PC-9 (cell line): ENCODE results near the gene PSMB3. TPM values are rescaled to one million over a fixed set of nuclear protein-coding genes. Genes with fewer than 3 reads are reported as not detected.

Experiments
- BruUV-seq: library from RNA; stranded (reverse); fragments of 400-500 nt; replicated peaks from 2 replicates; lab custom pipeline; 2021; lab: Mats Ljungman, UMichigan
- CTCF ChIA-PET: fragments of 300-600 bp; sonication (Branson Sonifier 250); formaldehyde crosslinking; loops from one replicate; lab custom pipeline; 2022; ENCODE audit warnings: antibody characterized with exemption; lab: Charles Lee
- POLR2A ChIA-PET: fragments of 300-600 bp; sonication (Branson Sonifier 250); formaldehyde crosslinking; loops from one replicate; lab custom pipeline; 2022; ENCODE audit warnings: antibody characterized with exemption; ENCODE audit not compliant: unreplicated experiment; lab: Charles Lee
- DNase-seq, 2 experiments: peaks; one replicate each; pipeline versions ENCODE4 v3.0.0 to v3.0.0-alpha.2; 2015 to 2022; ENCODE audit warnings: mixed read lengths in 1 of 2
- H2AFZ ChIP-seq: fragments of 200-600 bp; sonication (generic); 2 replicates; pipeline ENCODE4 v1.8.1; 2017; ENCODE audit warnings: antibody characterized with exemption
- H3F3A ChIP-seq: fragments of 200-600 bp; sonication (generic); 2 replicates; pipeline ENCODE4 v1.8.1; 2017; ENCODE audit warnings: antibody characterized with exemption, mild to moderate bottlenecking, low read depth; ENCODE audit not compliant: insufficient read depth
- H3K27ac ChIP-seq: fragments of 200-600 bp; sonication (generic); 2 replicates; pipeline ENCODE4 v1.6.1; 2016; ENCODE audit warnings: mixed run types
- H3K27me3 ChIP-seq: fragments of 200-600 bp; sonication (generic); 2 replicates; pipeline ENCODE4 v1.6.1; 2016; ENCODE audit warnings: low read depth, mixed run types; ENCODE audit not compliant: insufficient read depth
- H3K36me3 ChIP-seq: fragments of 200-600 bp; sonication (generic); 2 replicates; pipeline ENCODE4 v1.6.1; 2016; ENCODE audit warnings: low read depth, mixed run types
- H3K4me1 ChIP-seq: fragments of 200-600 bp; sonication (generic); replicated peaks from 2 replicates; pipeline ENCODE4 v1.6.1; 2016; ENCODE audit warnings: mixed run types; ENCODE audit not compliant: insufficient read depth
- H3K4me2 ChIP-seq: fragments of 200-600 bp; sonication (generic); 2 replicates; pipeline ENCODE4 v1.6.1; 2017; ENCODE audit warnings: mixed run types
- H3K4me3 ChIP-seq: fragments of 200-600 bp; sonication (generic); 2 replicates; pipeline ENCODE4 v1.6.1; 2016; ENCODE audit warnings: mixed run types
- H3K79me2 ChIP-seq: fragments of 200-600 bp; sonication (generic); 2 replicates; pipeline ENCODE4 v1.6.1; 2017; ENCODE audit warnings: low read depth, mixed run types
- H3K9me2 ChIP-seq: fragments of 200-600 bp; sonication (generic); 2 replicates; pipeline ENCODE4 v1.8.1; 2017; ENCODE audit warnings: mild to moderate bottlenecking; ENCODE audit not compliant: insufficient read depth
- H3K9me3 ChIP-seq: fragments of 200-600 bp; sonication (generic); 2 replicates; pipeline ENCODE4 v1.8.1; 2016; ENCODE audit warnings: low read depth; ENCODE audit not compliant: insufficient read depth
- H4K20me1 ChIP-seq: fragments of 200-600 bp; sonication (generic); 2 replicates; pipeline ENCODE4 v1.8.1; 2017; ENCODE audit not compliant: insufficient read depth
- EZH2 ChIP-seq: fragments of 200-600 bp; sonication (generic); IDR thresholded peaks from 2 replicates; pipeline ENCODE4 v1.8.0; 2017; ENCODE audit warnings: antibody characterized with exemption, low read depth
- intact Hi-C: fragments of 100-400 bp; cut with micrococcal nuclease; formaldehyde crosslinking; loops from one replicate; pipeline ENCODE4 v1.10.0; 2022; ENCODE audit not compliant: unreplicated experiment
- total RNA-seq: library from RNA; stranded (reverse); gene quantifications from 2 replicates; pipeline ENCODE4 v1.2.3, GENCODE V29; 2021
- TF ChIP-seq, protein P1 (sequence below): fragments of 200-600 bp; sonication (generic); conservative IDR thresholded peaks from 2 replicates; pipeline ENCODE4 v1.6.1; 2017; ENCODE audit warnings: mixed run types, antibody characterized with exemption, mild to moderate bottlenecking, moderate library complexity

PSMB3 gene
- total RNA-seq, 1 experiment from 2014 or later, result 262 TPM

DNA sequence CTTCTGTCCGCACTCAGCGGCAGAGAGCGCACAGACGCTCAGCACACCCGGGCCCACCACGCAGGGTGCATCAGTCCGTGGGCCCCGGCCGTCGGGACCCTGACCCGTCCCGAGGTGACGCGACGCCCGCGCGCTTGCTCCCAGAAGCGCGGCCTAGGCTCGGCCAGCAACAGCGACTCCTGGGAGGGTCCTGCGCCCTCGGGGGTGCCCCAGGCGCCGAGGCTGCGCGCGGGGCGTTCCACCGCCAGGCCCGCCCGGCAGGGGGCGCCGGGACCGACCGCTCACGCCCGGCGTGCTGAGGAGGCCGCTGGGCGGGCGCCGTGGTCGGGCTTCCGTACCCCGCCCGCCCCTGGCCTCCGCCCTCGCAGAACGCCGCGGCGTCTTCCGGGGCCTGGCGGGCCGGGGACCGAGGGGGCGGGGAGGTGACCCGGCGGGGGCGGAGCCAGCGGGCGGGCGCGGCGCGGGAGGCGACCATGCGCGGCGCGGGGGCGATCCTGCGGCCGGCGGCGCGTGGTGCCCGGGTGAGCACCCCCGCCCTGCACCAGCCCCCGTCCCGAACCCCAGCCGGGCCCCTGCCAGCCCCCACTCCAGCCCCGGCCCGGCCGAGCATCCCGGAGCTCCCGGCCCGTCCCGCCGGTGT, 22.5 kb upstream of the PSMB3 start, which contains the start of gene CISD3:
CISD3 (plus strand) TSS at position 456 of the 640 bp plus-strand sequence; CDS start at position 474, 18 bp downstream.
- H2AFZ ChIP-seq, result peak within 1 kb of the TSS; percentile 87
- DNase-seq, result peak; percentile 64 to 85
- peak within 1 kb of the TSS; percentile 12; the same call in 1 of the 2 replicates for H3K27ac ChIP-seq
- no peaks in the 10 kb centered on the region for H3K27me3 ChIP-seq
- H3F3A ChIP-seq, result peaks cover 48% of the 10 kb centered on the region
- CTCF ChIA-PET, result no interaction called here
- H3K9me2 ChIP-seq, result no peaks in the 10 kb centered on the region
- intact Hi-C loops, result no loop called here
- H3K79me2 ChIP-seq, result peaks cover 21% of the 10 kb centered on the region
- no TSS peak for BruUV-seq
- H3K36me3 ChIP-seq, result no peaks in the 10 kb centered on the region
- H4K20me1 ChIP-seq, result peaks cover 23% of the 10 kb centered on the region; the same call in 1 of the 2 replicates
- peaks cover 11% of the 10 kb centered on the region for H3K4me1 ChIP-seq
- POLR2A ChIA-PET, result no interaction called here
- no peak for TF ChIP-seq EZH2
- TF ChIP-seq, protein P1, sequence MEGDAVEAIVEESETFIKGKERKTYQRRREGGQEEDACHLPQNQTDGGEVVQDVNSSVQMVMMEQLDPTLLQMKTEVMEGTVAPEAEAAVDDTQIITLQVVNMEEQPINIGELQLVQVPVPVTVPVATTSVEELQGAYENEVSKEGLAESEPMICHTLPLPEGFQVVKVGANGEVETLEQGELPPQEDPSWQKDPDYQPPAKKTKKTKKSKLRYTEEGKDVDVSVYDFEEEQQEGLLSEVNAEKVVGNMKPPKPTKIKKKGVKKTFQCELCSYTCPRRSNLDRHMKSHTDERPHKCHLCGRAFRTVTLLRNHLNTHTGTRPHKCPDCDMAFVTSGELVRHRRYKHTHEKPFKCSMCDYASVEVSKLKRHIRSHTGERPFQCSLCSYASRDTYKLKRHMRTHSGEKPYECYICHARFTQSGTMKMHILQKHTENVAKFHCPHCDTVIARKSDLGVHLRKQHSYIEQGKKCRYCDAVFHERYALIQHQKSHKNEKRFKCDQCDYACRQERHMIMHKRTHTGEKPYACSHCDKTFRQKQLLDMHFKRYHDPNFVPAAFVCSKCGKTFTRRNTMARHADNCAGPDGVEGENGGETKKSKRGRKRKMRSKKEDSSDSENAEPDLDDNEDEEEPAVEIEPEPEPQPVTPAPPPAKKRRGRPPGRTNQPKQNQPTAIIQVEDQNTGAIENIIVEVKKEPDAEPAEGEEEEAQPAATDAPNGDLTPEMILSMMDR, result peak; percentile 61
- H3K4me2 ChIP-seq, result peak within 1 kb of the TSS; percentile 76
- H3K9me3 ChIP-seq, result no peaks in the 10 kb centered on the region
- H3K4me3 ChIP-seq, result peak within 1 kb of the TSS; percentile 96

DNA sequence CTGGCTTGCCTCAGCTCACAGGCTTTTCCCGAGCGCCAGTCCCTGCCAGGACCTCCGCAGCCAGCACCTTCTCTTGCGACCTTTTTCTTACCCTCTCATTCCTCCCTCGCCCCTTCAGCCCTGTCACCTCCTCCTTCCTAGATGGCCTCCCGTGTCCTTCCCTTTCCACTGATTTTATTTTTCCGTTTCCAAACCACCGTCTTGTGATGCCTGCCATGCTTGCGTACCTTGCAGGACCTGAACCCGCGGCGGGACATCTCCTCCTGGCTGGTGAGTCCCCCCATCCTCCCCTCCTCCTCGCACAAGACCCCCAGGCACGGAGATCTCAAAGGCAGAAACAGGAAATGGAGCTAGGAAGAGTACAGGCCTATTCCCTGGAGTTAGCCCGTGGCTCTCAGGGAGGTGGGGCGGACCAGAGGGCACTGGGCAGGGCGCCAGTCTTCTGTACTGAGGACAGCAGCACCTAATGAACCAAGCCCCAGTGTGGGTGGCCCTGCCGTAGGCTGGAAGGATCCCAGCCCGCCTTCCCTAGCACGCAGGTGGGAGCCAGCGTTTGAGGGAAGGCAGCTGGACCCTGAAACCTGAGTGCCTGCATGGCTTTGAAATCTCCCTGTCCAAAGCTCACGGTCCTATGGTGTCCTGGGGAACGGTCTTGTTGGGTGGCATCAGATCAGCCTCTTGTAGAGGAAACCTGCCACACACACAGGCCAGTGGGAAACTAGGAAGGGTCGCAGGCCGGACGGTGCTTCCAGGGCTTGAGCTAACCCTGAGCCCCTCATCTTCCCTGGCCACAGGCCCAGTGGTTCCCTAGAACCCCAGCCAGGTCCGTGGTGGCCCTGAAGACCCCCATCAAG, 21.8 kb upstream of the PSMB3 start:
- BruUV-seq, result no TSS peak
- peak overlapping the region; percentile 12; the same call in 1 of the 2 replicates for H3K27ac ChIP-seq
- H3K79me2 ChIP-seq, result peaks cover 21% of the 10 kb centered on the region
- peak overlapping the region; percentile 87 for H2AFZ ChIP-seq
- no peaks in the 10 kb centered on the region for H3K27me3 ChIP-seq
- TF ChIP-seq, protein P1, result no peak
- TF ChIP-seq EZH2, result no peak
- H3K4me2 ChIP-seq, result peak overlapping the region; percentile 73
- peaks cover 11% of the 10 kb centered on the region for H3K4me1 ChIP-seq
- H4K20me1 ChIP-seq, result peaks cover 23% of the 10 kb centered on the region; the same call in 1 of the 2 replicates
- H3K9me3 ChIP-seq, result no peaks in the 10 kb centered on the region
- peak; percentile 64 to 74 for DNase-seq
- CTCF ChIA-PET, result interaction anchor here (0.6 to 0.7 kb wide), 3 partner anchors 10 to 900 kb away, joined by 3 to 4 read pairs (median 3); no protein-coding TSS in a partner anchor
- H3K4me3 ChIP-seq, result peak overlapping the region; percentile 96
- intact Hi-C loops, result no loop called here
- POLR2A ChIA-PET, result interaction anchor here (0.6 kb wide), 2 partner anchors 29 to 56 kb away, joined by 3 read pairs; no protein-coding TSS in a partner anchor
- peaks cover 54% of the 10 kb centered on the region for H3F3A ChIP-seq
- no peaks in the 10 kb centered on the region for H3K36me3 ChIP-seq
- no peaks in the 10 kb centered on the region for H3K9me2 ChIP-seq

DNA sequence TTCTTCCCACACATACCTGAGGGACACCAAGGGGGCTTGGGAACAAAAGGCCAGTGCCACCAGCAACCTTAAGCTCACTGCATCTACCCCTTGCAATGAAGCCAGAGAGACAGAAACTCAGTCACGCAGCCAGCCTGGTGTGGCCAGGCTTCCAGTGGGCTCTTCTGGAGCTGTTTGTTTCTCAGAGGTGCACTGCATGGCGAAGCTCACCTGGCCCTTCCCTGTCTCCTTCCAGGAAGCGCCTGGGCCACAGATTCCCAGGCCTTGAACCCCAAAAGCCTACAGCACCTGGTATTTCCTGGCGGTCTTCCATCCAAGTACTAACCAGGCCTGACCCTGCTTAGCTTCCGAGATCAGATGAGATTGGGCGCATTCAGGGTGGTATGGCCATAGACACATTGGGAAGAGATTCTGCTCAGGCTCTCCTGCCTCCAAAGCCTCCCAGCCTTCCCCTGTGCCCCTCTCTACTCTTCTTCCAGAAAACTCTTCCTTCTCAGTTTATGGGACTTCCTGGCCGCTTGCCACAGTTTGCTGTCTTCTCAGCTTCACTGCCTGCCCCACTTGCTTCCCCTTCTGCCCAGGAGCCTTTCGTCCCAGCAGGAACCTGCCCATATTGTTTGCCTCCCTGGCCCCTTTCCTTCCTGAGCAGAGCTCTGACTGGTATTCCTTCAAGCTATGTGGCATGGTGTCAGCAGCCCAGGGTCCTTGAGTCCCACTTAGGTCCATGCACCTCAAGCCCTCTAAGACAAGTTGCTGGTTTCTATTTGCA, 20.8 kb upstream of the PSMB3 start:
- ChIA-PET POLR2A (interaction anchor here (0.6 kb wide), 1 partner anchor 55 kb away, joined by 3 read pairs; no protein-coding TSS in a partner anchor), CTCF (interaction anchor here (0.6 kb wide), 1 partner anchor 11 kb away, joined by 4 read pairs; no protein-coding TSS in a partner anchor)
- intact Hi-C loops, result no loop called here
- Histone ChIP-seq H3K36me3 (no peaks in the 10 kb centered on the region), H3F3A (peaks cover 61% of the 10 kb centered on the region), H3K79me2 (peaks cover 21% of the 10 kb centered on the region), H3K4me2 (peak overlapping the region; percentile 73), H3K4me1 (peaks cover 11% of the 10 kb centered on the region), H3K27me3 (no peaks in the 10 kb centered on the region), H2AFZ (no peak overlapping the region), H3K4me3 (peak overlapping the region; percentile 96), H4K20me1 (peaks cover 23% of the 10 kb centered on the region; the same call in 1 of the 2 replicates), H3K27ac (no peak overlapping the region), H3K9me3 (no peaks in the 10 kb centered on the region), H3K9me2 (no peaks in the 10 kb centered on the region)
- DNase-seq, result no peak
- BruUV-seq, result no TSS peak
- TF ChIP-seq, protein P1, result no peak
- no peak for TF ChIP-seq EZH2
